ENCODE measurements around the gene ELMO1.

Gene ELMO1

GRCh38 chr7:37193087-37193774 is 255.4 kb downstream of the ELMO1 start:
- Histone ChIP-seq H3K4me1 (ENCODE audit: control insufficient read depth, insufficient read depth, low read length, unreplicated experiment) (no peaks in the 10 kb centered on the region), H3K27me3 (ENCODE audit: insufficient read depth, low read length) (peaks cover 3% of the 10 kb centered on the region; the same call in 1 of the 2 replicates), H3K79me2 (ENCODE audit: control insufficient read depth, insufficient read depth, low read length, unreplicated experiment) (no peaks in the 10 kb centered on the region), H3K36me3 (ENCODE audit: insufficient read depth, low read length) (no peaks in the 10 kb centered on the region), H3K27ac (ENCODE audit: low read depth, low read length) (no peak overlapping the region), H3K4me3 (ENCODE audit: low read depth, low read length) (no peak overlapping the region), H2AFZ (ENCODE audit: low read length, unreplicated experiment) (no peak overlapping the region)

GRCh38 chr7:37191797-37192196 is 256.9 kb downstream of the ELMO1 start:
- Histone ChIP-seq H3K4me3 (ENCODE audit: low read depth, low read length) (no peak overlapping the region), H3K27ac (ENCODE audit: low read depth, low read length) (no peak overlapping the region), H3K4me1 (ENCODE audit: control insufficient read depth, insufficient read depth, low read length, unreplicated experiment) (no peaks in the 10 kb centered on the region), H3K79me2 (ENCODE audit: control insufficient read depth, insufficient read depth, low read length, unreplicated experiment) (no peaks in the 10 kb centered on the region), H3K27me3 (ENCODE audit: insufficient read depth, low read length) (peaks cover 4% of the 10 kb centered on the region; the same call in 1 of the 2 replicates), H2AFZ (ENCODE audit: low read length, unreplicated experiment) (no peak overlapping the region), H3K36me3 (ENCODE audit: insufficient read depth, low read length) (no peaks in the 10 kb centered on the region)

GRCh38 chr7:37187179-37187578 is 261.5 kb downstream of the ELMO1 start:
- H3K36me3 ChIP-seq (ENCODE audit: insufficient read depth, low read length): no peaks in the 10 kb centered on the region
- H3K27ac ChIP-seq (ENCODE audit: low read depth, low read length): no peak overlapping the region
- no peak overlapping the region for H2AFZ ChIP-seq (ENCODE audit: low read length, unreplicated experiment)
- H3K4me3 ChIP-seq (ENCODE audit: low read depth, low read length): no peak overlapping the region
- no peaks in the 10 kb centered on the region for H3K79me2 ChIP-seq (ENCODE audit: control insufficient read depth, insufficient read depth, low read length, unreplicated experiment)
- no peaks in the 10 kb centered on the region for H3K4me1 ChIP-seq (ENCODE audit: control insufficient read depth, insufficient read depth, low read length, unreplicated experiment)
- H3K27me3 ChIP-seq (ENCODE audit: insufficient read depth, low read length): peaks cover 22% of the 10 kb centered on the region

- no peak overlapping the region for H3K27ac ChIP-seq (ENCODE audit: low read depth, low read length)
- peaks cover 22% of the 10 kb centered on the region for H3K27me3 ChIP-seq (ENCODE audit: insufficient read depth, low read length)
- H3K4me1 ChIP-seq (ENCODE audit: control insufficient read depth, insufficient read depth, low read length, unreplicated experiment): no peaks in the 10 kb centered on the region
- H3K79me2 ChIP-seq (ENCODE audit: control insufficient read depth, insufficient read depth, low read length, unreplicated experiment): no peaks in the 10 kb centered on the region
- no peak overlapping the region for H2AFZ ChIP-seq (ENCODE audit: low read length, unreplicated experiment)
- no peak overlapping the region for H3K4me3 ChIP-seq (ENCODE audit: low read depth, low read length)
- H3K36me3 ChIP-seq (ENCODE audit: insufficient read depth, low read length): no peaks in the 10 kb centered on the region
Measured at GRCh38 chr7:37186753-37187152, 261.9 kb downstream of the ELMO1 start.

- peaks cover 19% of the 10 kb centered on the region for H3K27me3 ChIP-seq (ENCODE audit: insufficient read depth, low read length)
- no peak overlapping the region for H3K27ac ChIP-seq (ENCODE audit: low read depth, low read length)
- H3K79me2 ChIP-seq (ENCODE audit: control insufficient read depth, insufficient read depth, low read length, unreplicated experiment): no peaks in the 10 kb centered on the region
- H2AFZ ChIP-seq (ENCODE audit: low read length, unreplicated experiment): no peak overlapping the region
- no peaks in the 10 kb centered on the region for H3K4me1 ChIP-seq (ENCODE audit: control insufficient read depth, insufficient read depth, low read length, unreplicated experiment)
- no peak overlapping the region for H3K4me3 ChIP-seq (ENCODE audit: low read depth, low read length)
- H3K36me3 ChIP-seq (ENCODE audit: insufficient read depth, low read length): no peaks in the 10 kb centered on the region
Measured at GRCh38 chr7:37181550-37181932, 267.1 kb downstream of the ELMO1 start.

- H2AFZ ChIP-seq (ENCODE audit: low read length, unreplicated experiment): no peak overlapping the region
- H3K79me2 ChIP-seq (ENCODE audit: control insufficient read depth, insufficient read depth, low read length, unreplicated experiment): no peaks in the 10 kb centered on the region
- H3K4me3 ChIP-seq (ENCODE audit: low read depth, low read length): no peak overlapping the region
- H3K27me3 ChIP-seq (ENCODE audit: insufficient read depth, low read length): peaks cover 18% of the 10 kb centered on the region
- H3K4me1 ChIP-seq (ENCODE audit: control insufficient read depth, insufficient read depth, low read length, unreplicated experiment): no peaks in the 10 kb centered on the region
- no peaks in the 10 kb centered on the region for H3K36me3 ChIP-seq (ENCODE audit: insufficient read depth, low read length)
- no peak overlapping the region for H3K27ac ChIP-seq (ENCODE audit: low read depth, low read length)
Measured at GRCh38 chr7:37180828-37181549, 267.7 kb downstream of the ELMO1 start.

- Histone ChIP-seq H3K27ac (ENCODE audit: low read depth, low read length) (no peak overlapping the region), H3K79me2 (ENCODE audit: control insufficient read depth, insufficient read depth, low read length, unreplicated experiment) (no peaks in the 10 kb centered on the region), H2AFZ (ENCODE audit: low read length, unreplicated experiment) (no peak overlapping the region), H3K4me1 (ENCODE audit: control insufficient read depth, insufficient read depth, low read length, unreplicated experiment) (no peaks in the 10 kb centered on the region), H3K27me3 (ENCODE audit: insufficient read depth, low read length) (no peaks in the 10 kb centered on the region), H3K36me3 (ENCODE audit: insufficient read depth, low read length) (no peaks in the 10 kb centered on the region), H3K4me3 (ENCODE audit: low read depth, low read length) (no peak overlapping the region)
Measured at GRCh38 chr7:37176079-37176478, 272.6 kb downstream of the ELMO1 start.

GRCh38 chr7:37174460-37174859 is 274.2 kb downstream of the ELMO1 start:
- Histone ChIP-seq H3K27me3 (ENCODE audit: insufficient read depth, low read length) (no peaks in the 10 kb centered on the region), H3K79me2 (ENCODE audit: control insufficient read depth, insufficient read depth, low read length, unreplicated experiment) (no peaks in the 10 kb centered on the region), H3K4me1 (ENCODE audit: control insufficient read depth, insufficient read depth, low read length, unreplicated experiment) (no peaks in the 10 kb centered on the region), H3K4me3 (ENCODE audit: low read depth, low read length) (no peak overlapping the region), H3K27ac (ENCODE audit: low read depth, low read length) (no peak overlapping the region), H3K36me3 (ENCODE audit: insufficient read depth, low read length) (no peaks in the 10 kb centered on the region), H2AFZ (ENCODE audit: low read length, unreplicated experiment) (no peak overlapping the region)

GRCh38 chr7:37173670-37174069 is 275.0 kb downstream of the ELMO1 start:
- Histone ChIP-seq H2AFZ (ENCODE audit: low read length, unreplicated experiment) (no peak overlapping the region), H3K27me3 (ENCODE audit: insufficient read depth, low read length) (no peaks in the 10 kb centered on the region), H3K4me1 (ENCODE audit: control insufficient read depth, insufficient read depth, low read length, unreplicated experiment) (no peaks in the 10 kb centered on the region), H3K79me2 (ENCODE audit: control insufficient read depth, insufficient read depth, low read length, unreplicated experiment) (no peaks in the 10 kb centered on the region), H3K4me3 (ENCODE audit: low read depth, low read length) (no peak overlapping the region), H3K36me3 (ENCODE audit: insufficient read depth, low read length) (no peaks in the 10 kb centered on the region), H3K27ac (ENCODE audit: low read depth, low read length) (no peak overlapping the region)

- Histone ChIP-seq H3K4me1 (ENCODE audit: control insufficient read depth, insufficient read depth, low read length, unreplicated experiment) (no peaks in the 10 kb centered on the region), H3K27ac (ENCODE audit: low read depth, low read length) (no peak overlapping the region), H3K4me3 (ENCODE audit: low read depth, low read length) (no peak overlapping the region), H3K36me3 (ENCODE audit: insufficient read depth, low read length) (no peaks in the 10 kb centered on the region), H3K27me3 (ENCODE audit: insufficient read depth, low read length) (no peaks in the 10 kb centered on the region), H2AFZ (ENCODE audit: low read length, unreplicated experiment) (no peak overlapping the region), H3K79me2 (ENCODE audit: control insufficient read depth, insufficient read depth, low read length, unreplicated experiment) (no peaks in the 10 kb centered on the region)
Measured at GRCh38 chr7:37162106-37162505, 286.6 kb downstream of the ELMO1 start.

- Histone ChIP-seq H3K27ac (ENCODE audit: low read depth, low read length) (no peak overlapping the region), H3K27me3 (ENCODE audit: insufficient read depth, low read length) (no peaks in the 10 kb centered on the region), H3K36me3 (ENCODE audit: insufficient read depth, low read length) (no peaks in the 10 kb centered on the region), H3K79me2 (ENCODE audit: control insufficient read depth, insufficient read depth, low read length, unreplicated experiment) (no peaks in the 10 kb centered on the region), H3K4me3 (ENCODE audit: low read depth, low read length) (no peak overlapping the region), H2AFZ (ENCODE audit: low read length, unreplicated experiment) (no peak overlapping the region), H3K4me1 (ENCODE audit: control insufficient read depth, insufficient read depth, low read length, unreplicated experiment) (no peaks in the 10 kb centered on the region)
Measured at GRCh38 chr7:37160656-37161055, 288.0 kb downstream of the ELMO1 start.
